T-helper 9 cell (primary cell): ENCODE data around the gene NFRKB.

Source experiments
- DNase-seq: peaks from one replicate; pipeline ENCODE4 v3.0.0-alpha.2; 2020
- total RNA-seq, 2 donors: gene quantifications; one replicate each; lab custom pipeline; 2026; lab: John Stamatoyannopoulos, UW

NFRKB gene
- 91.0 to 147 reads per million in 2 donors for total RNA-seq

DNA sequence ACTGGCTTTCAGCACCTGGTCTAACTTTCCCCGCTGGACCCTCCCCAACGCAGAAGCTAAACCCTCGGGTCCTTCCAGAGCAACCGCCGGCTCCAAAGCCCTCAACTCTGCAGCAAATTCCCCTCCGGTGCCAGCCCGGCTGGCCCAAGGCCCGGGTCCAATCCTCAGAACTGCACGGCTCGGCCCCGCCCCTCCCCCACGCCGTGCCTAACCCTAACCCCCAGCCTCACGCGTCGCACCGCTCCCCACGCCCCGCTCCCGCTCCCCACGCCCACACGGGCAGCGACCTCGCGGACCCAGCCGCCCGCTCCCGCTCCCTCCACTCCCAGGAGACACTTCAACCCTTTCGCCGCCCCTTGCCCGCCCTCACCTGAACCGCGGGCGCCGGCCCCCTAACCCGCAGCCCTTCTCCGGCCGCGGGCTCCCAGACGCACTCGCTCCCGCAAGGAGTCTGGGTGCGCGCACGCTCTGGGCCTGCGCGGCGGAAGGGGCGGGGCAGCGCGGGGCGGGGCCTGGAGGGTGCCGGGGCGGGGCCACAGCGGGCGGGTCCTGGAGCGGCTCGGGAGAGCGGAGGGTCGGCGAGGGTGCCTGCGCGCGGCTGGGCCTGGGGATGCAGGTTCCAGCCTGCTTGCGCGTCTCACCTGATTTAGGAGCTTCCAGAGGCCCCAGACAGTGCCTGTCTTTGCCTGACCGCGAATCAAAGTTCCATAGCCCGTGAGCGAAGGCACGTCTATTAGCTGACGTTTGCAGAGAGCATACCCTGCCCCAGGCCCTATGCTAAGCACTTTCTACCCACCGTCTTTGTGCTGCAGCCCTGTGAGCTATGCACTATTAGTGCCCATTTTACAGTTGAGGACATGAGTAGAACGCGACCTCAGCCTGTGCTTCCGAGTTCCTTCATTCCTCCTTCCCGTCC, at the start of gene NFRKB:
TSS of gene NFRKB (minus strand) at position 453 of the 916 bp plus-strand sequence. CDS start 2,729 bp downstream, outside the sequence.
- peak; percentile 89 for DNase-seq

DNA sequence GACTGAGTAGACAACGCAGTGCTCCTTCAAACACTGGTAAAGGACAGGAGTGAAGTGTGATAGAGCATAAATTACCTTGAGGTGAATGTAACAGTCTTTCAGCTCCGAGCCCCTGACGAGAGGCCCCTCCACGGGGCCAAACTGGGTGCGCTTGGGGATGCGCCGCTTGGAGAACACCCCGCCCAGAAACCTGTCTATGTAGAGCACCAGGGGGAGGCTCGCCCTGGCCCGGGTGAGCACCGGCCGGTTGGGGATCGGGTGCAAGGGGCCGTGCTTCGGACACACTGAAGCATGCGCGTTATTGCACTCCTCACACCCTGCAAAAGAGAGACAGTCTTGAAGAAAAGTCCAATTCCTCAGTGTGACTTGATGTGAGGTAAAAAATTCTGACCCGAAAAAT, 49.3 kb upstream of the NFRKB start:
- DNase-seq, result no peak

DNA sequence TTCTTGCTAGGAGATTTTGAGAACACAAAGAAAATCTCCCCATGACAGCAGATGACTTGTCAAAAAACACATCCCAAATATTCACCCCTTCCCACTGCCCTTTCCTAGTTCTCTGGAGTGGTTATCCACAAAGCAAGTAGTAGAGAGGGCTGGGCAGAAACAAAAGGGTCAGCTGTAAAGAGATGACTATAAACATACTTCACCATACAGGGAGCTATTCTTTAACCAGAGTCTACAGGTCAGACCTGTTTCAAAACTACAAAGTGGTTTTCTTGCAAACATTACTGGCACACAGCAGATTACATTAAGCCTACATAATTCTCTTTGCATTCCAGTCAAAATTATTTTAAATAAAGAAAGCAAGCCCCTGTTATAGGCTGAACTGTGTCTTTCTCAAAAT, 47.7 kb upstream of the NFRKB start:
- DNase-seq, result no peak

DNA sequence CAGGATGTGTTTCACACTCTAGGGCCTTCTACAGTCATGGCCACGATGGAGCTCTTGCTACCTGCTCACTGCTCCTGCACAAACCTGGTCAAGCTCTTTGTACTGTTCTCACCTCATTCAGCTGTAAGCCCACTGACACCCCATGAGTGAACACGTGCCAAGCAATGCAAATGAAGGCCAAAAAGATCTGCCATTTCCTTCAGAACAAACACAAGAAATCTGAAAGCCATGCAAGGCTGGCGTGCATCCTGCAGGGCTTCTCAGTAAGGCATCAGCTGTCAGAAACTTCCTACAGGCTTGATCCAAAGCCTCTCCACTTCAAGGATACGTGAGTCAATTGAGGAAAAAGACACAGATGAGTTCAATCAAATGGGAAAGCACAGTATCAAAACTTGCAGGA, 44.1 kb upstream of the NFRKB start:
- DNase-seq, result no peak

GRCh38 chr11:129938764-129939163, 43.4 kb upstream of the NFRKB start:
- DNase-seq, result no peak

DNA sequence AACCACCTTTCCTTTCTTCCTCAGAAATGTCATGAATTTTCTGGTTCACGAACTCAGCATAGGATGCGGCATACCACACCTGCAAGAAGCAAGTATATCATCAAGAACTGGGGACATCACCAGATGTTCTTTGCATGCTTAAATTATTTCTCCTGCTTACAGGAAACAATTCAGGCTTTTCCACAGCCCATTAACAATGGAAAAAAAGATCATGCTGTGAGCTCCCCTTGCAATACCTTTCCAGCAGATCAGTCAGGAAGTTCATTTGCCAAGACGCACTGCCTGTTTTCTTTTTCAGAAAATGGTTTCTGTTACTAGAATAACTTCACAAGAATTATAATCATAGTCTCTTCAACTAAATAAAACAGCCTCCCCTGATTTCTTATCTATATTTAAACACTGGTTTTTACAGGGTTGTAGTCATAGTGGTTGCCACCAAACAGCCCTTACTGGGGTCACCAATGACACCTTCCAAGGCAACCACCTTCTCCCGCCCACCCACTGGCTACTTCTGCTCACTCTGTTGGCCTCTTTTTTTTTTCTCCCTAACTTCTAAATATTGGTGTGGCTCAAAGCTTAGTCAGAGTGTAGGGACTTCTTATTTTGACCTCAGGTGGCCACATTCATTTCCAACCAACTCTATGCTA, 42.3 kb upstream of the NFRKB start:
- no peak for DNase-seq

DNA sequence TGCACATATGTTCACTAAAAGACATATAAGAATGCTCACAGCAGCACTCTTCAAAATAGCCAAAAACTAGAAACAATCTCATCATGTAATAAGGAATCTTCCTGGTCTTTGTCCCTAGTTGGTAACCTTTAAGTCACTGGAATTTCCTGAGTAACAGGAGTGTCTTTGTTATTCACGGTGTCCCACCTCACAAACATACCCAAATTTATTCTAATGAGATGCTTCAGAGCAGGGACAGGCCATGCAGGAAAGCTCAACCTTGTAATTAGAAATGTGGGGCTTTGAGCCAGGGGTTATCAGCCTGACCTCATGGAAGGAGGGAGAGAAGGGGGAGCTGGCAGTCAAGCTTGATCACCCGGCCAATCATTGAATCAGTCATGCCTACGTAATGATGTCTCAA, 40.3 kb upstream of the NFRKB start:
- no peak for DNase-seq

DNA sequence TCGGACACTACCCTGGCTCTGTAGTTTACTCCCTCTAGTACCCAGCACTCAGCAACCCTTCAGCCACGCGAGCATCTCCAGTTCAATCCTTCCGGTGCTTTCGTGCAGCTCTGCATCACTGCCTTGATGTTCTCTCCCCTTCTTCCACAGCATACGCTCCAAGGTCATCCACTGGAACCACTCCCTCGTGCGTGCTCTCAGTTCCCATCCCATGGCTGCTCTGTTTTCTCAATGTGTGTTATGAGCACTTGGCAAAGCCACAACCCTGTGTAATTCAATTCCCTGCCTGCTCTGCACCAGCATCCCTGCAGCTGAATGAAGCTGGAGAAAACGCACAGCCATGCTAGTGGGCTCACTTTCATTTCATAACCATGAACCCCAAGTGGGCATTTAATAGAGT, 38.5 kb upstream of the NFRKB start:
- DNase-seq, result no peak

- DNase-seq, result no peak
Observed at GRCh38 chr11:129933262-129933661, 37.9 kb upstream of the NFRKB start.

DNA sequence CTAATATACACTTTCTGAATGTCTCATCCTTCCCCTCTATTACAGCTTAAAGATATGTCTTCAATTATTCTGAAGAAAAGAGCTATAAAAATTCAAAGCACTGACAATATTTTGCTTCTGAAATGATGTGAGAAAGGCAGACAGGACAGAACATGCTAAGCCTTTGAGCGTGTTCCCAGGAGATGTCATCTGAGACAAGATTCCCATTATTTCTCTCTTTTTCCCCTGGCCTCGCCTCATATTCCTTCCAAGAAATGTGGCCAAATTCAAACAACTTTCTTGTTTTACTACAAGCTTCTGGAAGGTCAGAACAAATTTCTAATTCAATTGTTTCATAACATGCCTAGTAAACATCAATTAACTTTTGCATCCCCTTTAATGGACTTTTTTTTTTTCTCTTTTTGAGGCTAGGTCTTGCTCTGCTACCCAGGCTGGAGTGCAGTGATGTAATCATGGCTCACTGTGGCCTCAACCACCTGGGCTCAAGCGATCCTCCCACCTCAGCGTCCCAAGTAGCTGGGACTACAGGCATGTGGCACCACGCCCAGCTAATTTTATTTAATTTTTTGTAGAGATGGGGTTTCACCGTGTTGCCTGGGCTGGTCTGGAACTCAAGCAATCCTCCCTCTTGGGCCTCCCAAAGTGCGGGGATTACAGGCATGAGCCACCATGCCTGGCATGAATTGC, 37.1 kb upstream of the NFRKB start:
- no peak for DNase-seq

DNA sequence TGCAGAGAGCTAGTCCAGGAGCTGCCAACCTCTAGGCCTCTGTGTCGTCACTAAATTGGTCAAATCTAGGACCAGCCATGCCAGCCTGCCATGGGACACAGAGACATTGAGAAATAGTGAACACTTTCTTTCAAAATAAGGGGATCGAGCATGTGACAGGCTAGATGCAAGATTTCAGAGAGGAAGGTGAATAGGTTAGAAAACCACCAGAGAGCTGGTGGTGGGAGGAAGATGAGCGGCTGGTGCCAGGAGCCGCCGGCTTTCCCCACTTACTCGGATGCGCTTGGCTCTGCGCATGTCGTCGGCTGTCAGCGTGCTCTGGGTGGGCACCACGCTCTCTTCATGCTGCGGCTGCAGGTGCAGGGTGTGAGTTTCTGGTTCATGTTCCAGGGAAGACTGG, 35.4 kb upstream of the NFRKB start:
- no peak for DNase-seq

- DNase-seq, result no peak
Observed at GRCh38 chr11:129930296-129930695, 34.9 kb upstream of the NFRKB start.

DNA sequence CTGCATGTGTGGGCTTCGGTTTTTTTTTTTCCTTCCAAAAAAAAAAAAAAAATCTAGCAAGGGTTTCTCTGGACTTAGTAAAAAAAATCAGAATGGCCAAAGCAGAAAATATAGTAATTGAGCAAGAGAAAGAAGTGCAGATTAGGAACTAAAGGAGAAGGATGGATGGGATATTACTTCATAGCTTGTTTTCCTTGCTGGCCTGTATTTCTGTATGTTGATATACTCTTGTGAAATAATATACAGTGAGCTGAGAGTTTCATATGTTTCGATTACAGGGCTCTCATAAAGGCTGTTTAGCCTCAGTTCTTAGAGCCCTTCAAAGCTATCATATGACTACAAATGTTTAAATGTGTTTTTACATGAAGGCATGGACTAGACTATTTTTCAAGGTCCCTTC, 34.3 kb upstream of the NFRKB start:
- DNase-seq, result no peak

DNA sequence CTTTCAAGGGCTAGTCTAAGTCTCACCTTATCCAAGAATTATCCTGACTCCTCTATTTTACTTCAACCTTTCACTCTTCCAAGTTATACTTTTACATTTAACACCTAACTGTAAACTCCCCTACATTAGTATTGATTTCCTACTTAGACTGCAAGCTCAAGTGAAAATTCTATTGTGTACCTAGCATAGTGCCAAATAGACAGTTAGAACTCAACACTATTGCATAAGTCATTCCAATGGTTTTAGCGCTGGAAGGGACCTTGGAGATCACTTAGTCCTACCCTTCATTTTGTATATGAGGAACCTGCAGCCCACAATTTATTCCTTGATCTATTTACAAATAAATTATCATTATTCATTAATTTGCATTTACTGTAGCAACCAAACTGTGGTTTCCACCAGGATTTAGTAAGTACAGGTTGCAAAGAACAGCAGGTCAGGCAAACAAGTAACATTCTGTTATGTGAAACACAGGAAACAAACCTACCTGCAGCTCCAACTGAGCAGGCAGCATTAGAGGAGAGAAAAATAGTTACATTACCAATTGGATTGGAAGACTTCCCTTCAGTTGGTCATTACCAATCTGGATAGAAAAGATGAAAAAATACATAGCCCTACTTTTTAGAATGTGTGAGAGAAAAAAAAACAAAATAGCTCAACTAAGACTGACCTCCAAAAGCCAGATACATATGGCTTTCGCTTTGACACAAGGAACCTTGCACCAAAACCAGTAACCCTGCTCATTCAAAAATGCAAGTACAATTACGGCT, 33.7 kb upstream of the NFRKB start:
- DNase-seq, result no peak

- no peak for DNase-seq
Observed at GRCh38 chr11:129922674-129923073, 27.3 kb upstream of the NFRKB start.

DNA sequence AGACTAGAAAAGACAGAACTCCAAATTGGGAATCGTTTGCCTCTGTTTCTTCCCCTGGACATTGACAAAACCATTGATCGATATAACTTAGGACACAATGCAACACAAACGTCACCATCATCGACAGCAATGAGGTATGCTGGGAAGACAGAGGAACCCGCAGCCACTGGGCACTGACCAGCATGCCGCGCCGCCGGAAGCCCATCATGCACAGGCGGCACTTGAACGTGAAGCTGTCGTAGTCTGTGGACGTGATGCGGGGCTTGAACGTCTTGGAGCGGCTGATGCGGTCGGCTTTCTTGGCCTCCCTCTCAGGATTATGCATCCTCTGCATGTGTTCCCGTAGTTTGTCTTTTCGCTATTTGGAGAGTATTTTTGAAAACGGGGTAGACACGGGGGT, 23.0 kb upstream of the NFRKB start:
- no peak for DNase-seq

GRCh38 chr11:129917231-129917630, 21.9 kb upstream of the NFRKB start:
- DNase-seq, result no peak

GRCh38 chr11:129911298-129911697, 15.9 kb upstream of the NFRKB start:
- DNase-seq, result no peak

DNA sequence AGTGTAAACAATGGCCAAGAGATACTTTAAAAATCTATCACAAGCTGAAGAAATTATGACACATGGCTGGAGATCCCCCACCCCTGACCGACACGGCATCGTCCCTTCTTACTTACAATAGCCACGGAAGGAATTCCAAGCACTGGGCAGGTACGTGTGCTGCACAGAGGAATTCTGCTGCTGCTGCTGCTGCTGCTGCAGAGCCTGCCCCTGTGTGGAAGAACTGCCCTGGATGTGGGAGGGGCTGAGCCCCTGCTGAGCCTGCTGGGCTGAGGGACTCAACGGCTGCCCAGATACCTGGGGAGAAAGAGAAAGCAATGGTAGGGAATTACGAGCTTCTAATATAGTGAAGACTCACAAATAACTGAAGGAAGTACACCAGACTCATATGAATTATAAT, 15.0 kb upstream of the NFRKB start:
- no peak for DNase-seq

GRCh38 chr11:129905402-129905801, 10.0 kb upstream of the NFRKB start:
- DNase-seq, result no peak

- no peak for DNase-seq
Observed at GRCh38 chr11:129896062-129896461, 684 bp upstream of the NFRKB start.

GRCh38 chr11:129894278-129895125, 876 bp downstream of the NFRKB start:
- DNase-seq, result peak; percentile 5
